ENCODE results near the gene SEMA3F.

DNA sequence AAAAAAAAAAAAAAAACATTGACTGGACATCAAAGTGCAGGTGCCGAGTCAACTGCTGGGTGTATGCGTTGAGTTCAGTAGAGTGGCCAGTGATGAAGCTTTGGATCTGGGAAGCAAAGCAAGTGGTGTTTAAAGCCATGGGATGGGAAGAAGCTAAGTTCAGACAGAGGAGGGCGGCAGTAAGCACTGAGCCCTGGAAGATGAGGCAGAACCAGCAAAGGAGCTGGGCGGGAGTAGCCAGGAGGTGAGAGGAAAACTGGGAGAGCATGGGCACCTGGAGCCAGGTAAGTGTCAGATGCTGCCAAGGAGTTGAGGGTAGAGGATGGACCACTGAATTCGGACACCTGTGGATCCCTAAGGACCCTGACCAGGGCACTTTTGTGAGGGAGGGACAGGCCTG lies 69.5 kb downstream of the SEMA3F start:
- TF ChIP-seq REST (IDR thresholded peaks at IDR 0.05; ENCODE audit: insufficient read depth in 1 of 2, low read depth in 2 of 2, low read length in 1 of 2) (no peak), SIN3A (IDR thresholded peaks at IDR 0.05; ENCODE audit: borderline replicate concordance, insufficient read depth, low read depth, low read length) (no peak)
